HepG2 (cell line): Measurements from ENCODE around the gene PTPRF. TPM values are rescaled to one million over a fixed set of nuclear protein-coding genes. Genes with fewer than 3 reads are reported as not detected.
"Not testable (repeated sequence)": the region's sequence is repeated elsewhere in the genome, so short reads cannot be mapped to it uniquely, and the experiment has no call there.

Experiments used
- ATAC-seq: fragments of 200-7000 bp; cut with Tn5 transposase; 3 replicates; pipeline ENCODE4 v1.9.1; 2020; ENCODE audit warnings: mild to moderate bottlenecking, moderate library complexity
- BruUV-seq: library from RNA; stranded (reverse); fragments of 400-500 nt; replicated peaks from 2 replicates; lab custom pipeline; 2021; lab: Mats Ljungman, UMichigan
- CTCF ChIA-PET: fragments of 300-600 bp; formaldehyde crosslinking; extraction: SDS; loops from one replicate; lab custom pipeline; 2021; ENCODE audit warnings: low total read pairs, inconsistent platforms, low intra/inter-chr PET ratio; lab: Yijun Ruan, JAX
- POLR2A ChIA-PET: fragments of 350-600 bp; sonication (Branson Sonifier 250); formaldehyde crosslinking; loops from one replicate; lab custom pipeline; 2020; ENCODE audit warnings: antibody characterized with exemption, inconsistent platforms; lab: Yijun Ruan, JAX
- DNase-seq: peaks from one replicate; pipeline ENCODE4 v3.0.0-alpha.2; 2015; ENCODE audit warnings: low spot score
- FAIRE-seq: peaks from 3 replicates; lab custom pipeline; 2011; peaks lifted over from hg19 to GRCh38; lab: Jason Lieb, UNC
- H2AFZ ChIP-seq: one replicate; pipeline ENCODE4 v1.6.1; 2011; ENCODE audit warnings: low read length, inconsistent platforms
- H3K27ac ChIP-seq: fragments of 300-600 bp; 3 replicates; pipeline ENCODE4 v1.8.0; 2011; ENCODE audit warnings: mixed run types, mild to moderate bottlenecking, mixed read lengths, low read length, inconsistent platforms; ENCODE audit not compliant: insufficient read depth; ENCODE audit errors: extremely low read length
- H3K27me3 ChIP-seq, 2 experiments: fragments of 200-600 bp in 1 of 2; 2 replicates in 1 of 2; 3 replicates in 1 of 2; pipeline versions ENCODE4 v1.6.0 to v1.8.0; 2011; ENCODE audit warnings: low read length in 2 of 2, mild to moderate bottlenecking in 2 of 2, moderate library complexity in 2 of 2, inconsistent platforms in 1 of 2; ENCODE audit not compliant: insufficient read depth in 2 of 2, control insufficient read depth in 1 of 2
- H3K36me3 ChIP-seq, 2 experiments: fragments of 200-600 bp in 1 of 2; replicated peaks in 1 of 2; 2 replicates in 1 of 2; 3 replicates in 1 of 2; pipeline versions ENCODE4 v1.5.1 to v1.8.0; 2011; ENCODE audit warnings: low read length in 2 of 2, inconsistent platforms in 1 of 2; ENCODE audit not compliant: insufficient read depth in 2 of 2, control insufficient read depth in 1 of 2
- H3K4me1 ChIP-seq: 2 replicates; pipeline ENCODE4 v1.5.1; 2012; ENCODE audit warnings: low read length, inconsistent platforms; ENCODE audit not compliant: insufficient read depth
- H3K4me2 ChIP-seq: 2 replicates; pipeline ENCODE4 v1.6.0; 2011; ENCODE audit warnings: low read depth, low read length, inconsistent platforms
- H3K4me3 ChIP-seq, 3 experiments: fragments of 200-600 bp in 1 of 3; sonication (generic), shearing (Covaris generic) in 1 of 3; replicated peaks in 1 of 3; 2 replicates each; pipeline ENCODE4 v1.5.1; 2011 to 2016; ENCODE audit warnings: low read length in 3 of 3, inconsistent platforms in 2 of 3, low read depth in 2 of 3, mild to moderate bottlenecking in 2 of 3, control low read depth in 1 of 3, mixed read lengths in 1 of 3; ENCODE audit not compliant: insufficient read depth in 1 of 3
- H3K79me2 ChIP-seq: one replicate; pipeline ENCODE4 v1.6.1; 2011; ENCODE audit warnings: low read length, inconsistent platforms; ENCODE audit not compliant: insufficient read depth
- H3K9ac ChIP-seq: 2 replicates; pipeline ENCODE4 v1.6.0; 2011; ENCODE audit warnings: mild to moderate bottlenecking, low read depth, low read length, inconsistent platforms; ENCODE audit not compliant: insufficient read depth
- H3K9me3 ChIP-seq: 2 replicates; pipeline ENCODE4 v1.5.1; 2012; ENCODE audit warnings: mild to moderate bottlenecking, low read length
- H4K20me1 ChIP-seq: 2 replicates; pipeline ENCODE4 v1.6.0; 2011; ENCODE audit warnings: inconsistent platforms, mild to moderate bottlenecking, low read length, moderate library complexity; ENCODE audit not compliant: insufficient read depth
- GABPA ChIP-seq, 2 experiments: IDR thresholded peaks; 2 replicates each; pipeline ENCODE4 v1.6.1; 2011 to 2016; ENCODE audit warnings: low read depth in 2 of 2, low read length in 1 of 2, missing biosample characterization in 1 of 2, missing genetic modification characterization in 1 of 2
- GABPB1 ChIP-seq: IDR thresholded peaks from 2 replicates; pipeline ENCODE4 v1.6.1; 2016; ENCODE audit warnings: mild to moderate bottlenecking, missing genetic modification reagents, moderate library complexity, missing compliant biosample characterization
- ZFP41 ChIP-seq: sonication (generic); formaldehyde crosslinking; IDR thresholded peaks from 2 replicates; pipeline ENCODE4 v1.4.0; 2020; ENCODE audit warnings: mild to moderate bottlenecking, missing genetic modification reagents, borderline replicate concordance
- WGBS: methylation state at CpG from one replicate; pipeline ENCODE4 v1.1.6; 2017; ENCODE audit warnings: low lambda C conversion rate; 5-methylcytosine and 5-hydroxymethylcytosine counted together
- in situ Hi-C: cut with HindIII; loops from 2 replicates; pipeline ENCODE4 v1.10.0; 2017; ENCODE audit warnings: low pct_unique_long_range_greater_than_20kb; ENCODE audit not compliant: extremely low pct_ligation_motif_present
- intact Hi-C: fragments of 100-400 bp; cut with micrococcal nuclease; formaldehyde crosslinking; loops from one replicate; pipeline ENCODE4 v1.10.0; 2022; ENCODE audit not compliant: unreplicated experiment
- polyA plus RNA-seq, 8 experiments: library from polyadenylated mRNA; depleted of rRNA in 3 of 8; stranded (reverse) in 7 of 8; unstranded in 1 of 8; fragments of >200 nt; fragmentation: Illumina TruSeq in 4 of 8; extraction: Trizol in 4 of 8; gene quantifications; 2 replicates each; pipeline versions ENCODE4 v1.2.1 to v1.2.3, GENCODE V29; 2011 to 2016; ENCODE audit warnings: low read depth in 4 of 8, missing spikeins in 1 of 8, mixed read lengths in 1 of 8; ENCODE audit not compliant: insufficient read depth in 1 of 8
- total RNA-seq, 5 experiments: library from RNA; depleted of rRNA; stranded (reverse); fragments of >200 nt; fragmentation: Illumina TruSeq; extraction: Trizol; gene quantifications; 2 replicates each; pipeline ENCODE4 v1.2.3, GENCODE V29; 2016; ENCODE audit warnings: low read depth in 1 of 5

Gene PTPRF
- total and polyA plus RNA-seq, 2 of the 13 experiments (the other 11 are each of a cell fraction or from before 2014, with no cell fraction given), result 55.9 to 167 TPM

DNA sequence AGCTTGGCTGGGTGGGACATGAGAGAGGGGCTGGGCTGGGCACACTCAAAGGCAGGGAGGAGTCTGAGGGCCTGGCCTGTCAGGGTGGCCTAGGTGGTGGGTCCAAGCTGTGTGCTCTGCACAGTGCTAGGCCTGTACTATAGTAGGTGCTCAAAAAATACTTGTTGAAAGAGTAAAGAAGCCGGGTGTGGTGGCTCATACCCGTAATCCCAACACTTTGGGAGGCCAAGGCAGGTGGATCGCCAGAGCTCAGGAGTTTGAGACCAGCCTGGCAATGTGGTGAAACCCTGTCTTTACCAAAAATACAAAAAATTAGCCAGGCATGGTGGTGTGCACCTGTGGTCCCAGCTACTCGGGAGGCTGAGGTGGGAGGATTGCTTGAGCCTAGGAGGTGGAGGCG, 18.7 kb downstream of the PTPRF start:
- H4K20me1 ChIP-seq, intact Hi-C loops, CTCF ChIA-PET, H2AFZ ChIP-seq, H3K4me3 ChIP-seq, ATAC-seq, BruUV-seq, H3K9me3 ChIP-seq, FAIRE-seq, in situ Hi-C loops, H3K27me3 ChIP-seq, DNase-seq: not testable (repeated sequence)
- H3K4me1 ChIP-seq, result peaks cover 55% of the 10 kb centered on the region
- peaks cover 44% of the 10 kb centered on the region for H3K79me2 ChIP-seq
- WGBS, result 95% methylated on average over 5 of the region's 5 CpGs
- H3K9ac ChIP-seq, result peak overlapping the region; percentile 73
- H3K4me2 ChIP-seq, result peak overlapping the region; percentile 70
- POLR2A ChIA-PET, result interaction anchor here (1.5 to 7.7 kb wide), 3 partner anchors 9 to 101 kb away, joined by 6 to 87 read pairs (median 16); partner anchors contain the start of genes KDM4A and PTPRF
- H3K36me3 ChIP-seq, result peaks cover 27 to 48% of the 10 kb centered on the region in 2 experiments; a peak in 4 of 5 replicates
- H3K27ac ChIP-seq, result peak overlapping the region; percentile 96

DNA sequence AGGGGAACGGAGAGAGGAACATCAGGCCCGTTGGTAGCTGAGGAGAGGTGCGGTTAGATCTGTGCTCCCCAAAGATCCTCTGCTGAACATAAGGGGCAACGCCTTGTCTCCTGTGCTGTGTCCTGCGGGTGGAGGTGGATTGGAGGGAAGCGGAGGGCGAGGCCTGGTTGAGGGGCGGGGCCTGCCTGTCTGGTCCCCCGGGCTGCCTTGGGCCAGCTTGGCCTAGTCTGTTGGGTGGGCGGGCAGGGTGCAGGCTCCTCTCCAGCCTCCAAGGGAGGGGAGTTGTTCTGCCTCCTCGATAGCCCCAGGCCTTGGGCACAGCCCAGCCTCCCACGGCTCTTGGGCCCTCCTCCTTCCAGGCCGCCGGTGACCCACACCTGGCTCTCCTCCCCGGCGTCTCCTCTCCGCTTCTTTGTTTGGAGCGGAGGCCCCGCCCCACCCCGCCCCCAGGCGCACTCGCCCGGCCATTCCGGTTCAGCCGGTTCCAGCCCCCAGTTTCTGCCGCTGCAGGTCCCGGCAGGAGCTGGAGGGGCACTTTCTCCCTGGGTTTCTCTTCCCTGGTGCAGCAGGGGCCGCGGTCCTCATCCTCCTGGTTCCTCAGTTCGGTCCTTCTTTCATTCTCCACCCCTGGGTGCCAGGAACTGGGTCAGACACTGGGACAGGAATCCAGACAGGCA, 19.4 kb downstream of the PTPRF start:
- no peak for DNase-seq
- H3K36me3 ChIP-seq, result peaks cover 29 to 49% of the 10 kb centered on the region in 2 experiments; a peak in 4 of 5 replicates
- no peak overlapping the region for H3K4me3 ChIP-seq
- POLR2A ChIA-PET, result interaction anchor here (1.1 to 7.7 kb wide), 2 partner anchors 17 to 100 kb away, joined by 3 to 87 read pairs; partner anchors contain the start of genes KDM4A and PTPRF
- TF ChIP-seq ZFP41 (CRISPR knock-in tag) (no peak), GABPB1 (0 out of 2 replicates have a peak, but pooled peaks have one; percentile 3), GABPA (IDR thresholded peaks at IDR 0.05; ENCODE audit: low read depth, low read length) (no peak), GABPA (CRISPR knock-in tag; IDR thresholded peaks at IDR 0.05; ENCODE audit: low read depth) (no peak)
- TF ChIP-seq, all 625 proteins: peak for 1
- H3K4me2 ChIP-seq, result no peak overlapping the region
- H4K20me1 ChIP-seq, result no peaks in the 10 kb centered on the region
- intact Hi-C loops, result no loop called here
- ATAC-seq, result no peak
- CTCF ChIA-PET, result no interaction called here
- H2AFZ ChIP-seq, result no peak overlapping the region
- no peak overlapping the region; the same call in 1 of the 2 replicates for H3K9ac ChIP-seq
- H3K27me3 ChIP-seq, result no peaks in the 10 kb centered on the region
- 94% methylated on average over 26 of the region's 30 CpGs for WGBS
- no peak for FAIRE-seq
- H3K4me1 ChIP-seq, result peaks cover 48% of the 10 kb centered on the region
- BruUV-seq, result no TSS peak
- in situ Hi-C loops, result no loop called here
- H3K9me3 ChIP-seq, result no peaks in the 10 kb centered on the region
- peaks cover 38% of the 10 kb centered on the region for H3K79me2 ChIP-seq
- H3K27ac ChIP-seq, result no peak overlapping the region
